H1 (cell line): ENCODE measurements around the gene APBA3. TPM values are rescaled to one million over a fixed set of nuclear protein-coding genes. Genes with fewer than 3 reads are reported as not detected.

Source experiments
- polyA plus RNA-seq, 7 experiments: library from polyadenylated mRNA; depleted of rRNA in 3 of 7; stranded (reverse) in 5 of 7; unstranded in 2 of 7; fragments of >200 nt in 5 of 7; fragments of 200-250 nt in 2 of 7; gene quantifications; 1 replicate in 5 of 7; 2 replicates in 1 of 7; 4 replicates in 1 of 7; pipeline versions ENCODE4 v1.2.1 to v1.2.3, GENCODE V29; 2011 to 2013; ENCODE audit warnings: missing spikeins in 2 of 7, mixed read lengths in 2 of 7
- small RNA-seq: library from polyadenylated mRNA; stranded (forward); fragments of <200 nt; extraction: miRNeasy Mini kit (QIAGEN cat#:217004); gene quantifications from one replicate; pipeline ENCODE3, GENCODE V24; 2013; ENCODE audit not compliant: insufficient read depth
- total RNA-seq: library from RNA; stranded (reverse); fragmentation: NEBNext Ultra II Directional; extraction: Animal tissue kit (Norgen Biotek cat#: 25700); gene quantifications from 2 replicates; pipeline ENCODE4 v1.2.1, GENCODE V29; 2021

Gene APBA3
- total and polyA plus RNA-seq, 2 of the 8 experiments (the other 6 are each of a cell fraction or from before 2014, with no cell fraction given) = 21.4 to 36.9 TPM

Small RNAs within 50 kb of the gene (small RNA-seq; reads per million reads assigned to genes)
- not detected for gene AC005777.1

Other genes starting within 250 kb of the APBA3 start
- 1.0 and 1.1 TPM in 2 replicates for gene TEKTIP1, start 222.5 kb downstream of the APBA3 start, total RNA-seq
- gene TEKTIP1, start 222.5 kb downstream of the APBA3 start, polyA plus RNA-seq (2011; rRNA removed) = 0.49 TPM in 1 of 2 replicates, not detected in the other
- 59.6 and 62.5 TPM in 2 replicates for gene MFSD12, start 204.1 kb downstream of the APBA3 start, total RNA-seq
- gene MFSD12, start 204.1 kb downstream of the APBA3 start, polyA plus RNA-seq (2011; rRNA removed) = 71.3 and 110 TPM in 2 replicates
- 74.2 and 76.1 TPM in 2 replicates for gene HMG20B, start 188.7 kb downstream of the APBA3 start, total RNA-seq
- gene HMG20B, start 188.7 kb downstream of the APBA3 start, polyA plus RNA-seq (2011; rRNA removed) = 42.9 and 63.9 TPM in 2 replicates
- gene GIPC3, start 176.2 kb downstream of the APBA3 start, total RNA-seq = 0.96 and 1.2 TPM in 2 replicates
- 1.0 and 1.3 TPM in 2 replicates for gene GIPC3, start 176.2 kb downstream of the APBA3 start, polyA plus RNA-seq (2011; rRNA removed)
- 0.50 and 0.75 TPM in 2 replicates for gene TBXA2R, start 154.8 kb downstream of the APBA3 start, total RNA-seq
- 0.39 and 0.80 TPM in 2 replicates for gene TBXA2R, start 154.8 kb downstream of the APBA3 start, polyA plus RNA-seq (2011; rRNA removed)
- 29.9 and 36.2 TPM in 2 replicates for gene CACTIN, start 134.9 kb downstream of the APBA3 start, total RNA-seq
- 25.8 and 44.1 TPM in 2 replicates for gene CACTIN, start 134.9 kb downstream of the APBA3 start, polyA plus RNA-seq (2011; rRNA removed)
- 31.3 and 32.9 TPM in 2 replicates for gene PIP5K1C, start 61.2 kb downstream of the APBA3 start, total RNA-seq
- 10.6 and 20.4 TPM in 2 replicates for gene PIP5K1C, start 61.2 kb downstream of the APBA3 start, polyA plus RNA-seq (2011; rRNA removed)
- gene TJP3, start 53.3 kb downstream of the APBA3 start, total RNA-seq = 24.6 and 26.1 TPM in 2 replicates
- 17.1 and 30.2 TPM in 2 replicates for gene TJP3, start 53.3 kb downstream of the APBA3 start, polyA plus RNA-seq (2011; rRNA removed)
- 72.8 and 80.3 TPM in 2 replicates for gene MRPL54, start 990 bp upstream of the APBA3 start, total RNA-seq
- gene MRPL54, start 990 bp upstream of the APBA3 start, polyA plus RNA-seq (2011; rRNA removed) = 63.8 and 83.6 TPM in 2 replicates
- not detected in 2 replicates for gene RAX2, start 10.5 kb upstream of the APBA3 start, total RNA-seq
- 0.08 and 0.19 TPM in 2 replicates for gene RAX2, start 10.5 kb upstream of the APBA3 start, polyA plus RNA-seq (2011; rRNA removed)
- gene MATK, start 24.7 kb upstream of the APBA3 start, total RNA-seq = 21.4 and 21.5 TPM in 2 replicates
- 20.5 and 37.8 TPM in 2 replicates for gene MATK, start 24.7 kb upstream of the APBA3 start, polyA plus RNA-seq (2011; rRNA removed)
- 14.5 TPM in 2 replicates for gene ZFR2, start 107.3 kb upstream of the APBA3 start, total RNA-seq
- 28.4 and 42.5 TPM in 2 replicates for gene ZFR2, start 107.3 kb upstream of the APBA3 start, polyA plus RNA-seq (2011; rRNA removed)
- 31.6 and 33.8 TPM in 2 replicates for gene ATCAY, start 119.0 kb upstream of the APBA3 start, total RNA-seq
- 24.4 and 31.6 TPM in 2 replicates for gene ATCAY, start 119.0 kb upstream of the APBA3 start, polyA plus RNA-seq (2011; rRNA removed)
- gene NMRK2, start 171.4 kb upstream of the APBA3 start, total RNA-seq = 86.2 and 87.4 TPM in 2 replicates
- gene NMRK2, start 171.4 kb upstream of the APBA3 start, polyA plus RNA-seq (2011; rRNA removed) = 206 and 227 TPM in 2 replicates
- gene DAPK3, start 209.4 kb upstream of the APBA3 start, total RNA-seq = 78.1 and 80.8 TPM in 2 replicates
- 53.2 and 76.8 TPM in 2 replicates for gene DAPK3, start 209.4 kb upstream of the APBA3 start, polyA plus RNA-seq (2011; rRNA removed)
- 3,380 and 3,443 TPM in 2 replicates for gene EEF2, start 223.8 kb upstream of the APBA3 start, total RNA-seq
- gene EEF2, start 223.8 kb upstream of the APBA3 start, polyA plus RNA-seq (2011; rRNA removed) = 1,554 and 2,482 TPM in 2 replicates
- gene PIAS4, start 246.0 kb upstream of the APBA3 start, total RNA-seq = 41.4 and 51.4 TPM in 2 replicates
- 30.2 and 50.9 TPM in 2 replicates for gene PIAS4, start 246.0 kb upstream of the APBA3 start, polyA plus RNA-seq (2011; rRNA removed)